ENCODE data around the gene P2RY14. TPM values are rescaled to one million over a fixed set of nuclear protein-coding genes. Genes with fewer than 3 reads are reported as not detected.

P2RY14 gene
- total and polyA plus RNA-seq, 2 of the 13 experiments (the other 11 are each of a cell fraction or from before 2014, with no cell fraction given) = not detected

DNA sequence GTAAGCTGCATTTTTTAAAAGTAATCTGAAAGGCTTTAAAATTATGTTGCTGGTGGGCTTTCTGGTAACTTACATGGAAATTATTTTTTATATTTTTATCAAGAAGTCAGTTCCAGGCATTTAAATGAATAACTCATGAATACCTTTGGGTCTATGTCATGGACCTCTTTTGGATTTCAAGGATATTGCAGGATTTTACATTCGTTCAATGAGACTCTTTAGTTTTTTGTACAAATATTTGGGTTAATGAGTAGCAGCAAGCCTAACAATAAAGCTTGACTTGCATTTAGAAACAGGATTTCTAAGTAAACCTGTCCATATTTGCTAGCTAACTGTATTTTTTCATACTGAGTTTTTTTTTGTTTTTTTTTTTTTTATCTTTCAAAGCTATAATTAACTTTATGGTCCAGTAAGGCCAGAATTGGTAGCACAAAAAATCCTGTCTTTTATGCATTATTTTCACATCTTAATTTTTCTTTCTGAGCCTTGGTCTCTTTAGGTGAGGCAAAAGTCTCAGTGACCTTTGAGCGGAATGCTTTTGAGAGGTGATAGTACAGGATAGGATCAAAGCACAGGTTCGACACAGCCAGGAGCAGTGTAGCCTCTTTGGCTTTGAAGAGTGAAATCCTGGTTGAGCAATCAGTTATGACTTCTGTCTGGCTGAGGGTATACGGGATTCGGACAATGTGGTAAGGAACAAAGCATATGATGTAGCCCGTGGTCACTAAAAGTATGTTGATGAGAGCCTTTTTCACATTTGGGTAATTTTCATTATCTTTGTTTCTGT is 80.2 kb downstream of the P2RY14 start (continued):
- TF ChIP-seq, protein P1, sequence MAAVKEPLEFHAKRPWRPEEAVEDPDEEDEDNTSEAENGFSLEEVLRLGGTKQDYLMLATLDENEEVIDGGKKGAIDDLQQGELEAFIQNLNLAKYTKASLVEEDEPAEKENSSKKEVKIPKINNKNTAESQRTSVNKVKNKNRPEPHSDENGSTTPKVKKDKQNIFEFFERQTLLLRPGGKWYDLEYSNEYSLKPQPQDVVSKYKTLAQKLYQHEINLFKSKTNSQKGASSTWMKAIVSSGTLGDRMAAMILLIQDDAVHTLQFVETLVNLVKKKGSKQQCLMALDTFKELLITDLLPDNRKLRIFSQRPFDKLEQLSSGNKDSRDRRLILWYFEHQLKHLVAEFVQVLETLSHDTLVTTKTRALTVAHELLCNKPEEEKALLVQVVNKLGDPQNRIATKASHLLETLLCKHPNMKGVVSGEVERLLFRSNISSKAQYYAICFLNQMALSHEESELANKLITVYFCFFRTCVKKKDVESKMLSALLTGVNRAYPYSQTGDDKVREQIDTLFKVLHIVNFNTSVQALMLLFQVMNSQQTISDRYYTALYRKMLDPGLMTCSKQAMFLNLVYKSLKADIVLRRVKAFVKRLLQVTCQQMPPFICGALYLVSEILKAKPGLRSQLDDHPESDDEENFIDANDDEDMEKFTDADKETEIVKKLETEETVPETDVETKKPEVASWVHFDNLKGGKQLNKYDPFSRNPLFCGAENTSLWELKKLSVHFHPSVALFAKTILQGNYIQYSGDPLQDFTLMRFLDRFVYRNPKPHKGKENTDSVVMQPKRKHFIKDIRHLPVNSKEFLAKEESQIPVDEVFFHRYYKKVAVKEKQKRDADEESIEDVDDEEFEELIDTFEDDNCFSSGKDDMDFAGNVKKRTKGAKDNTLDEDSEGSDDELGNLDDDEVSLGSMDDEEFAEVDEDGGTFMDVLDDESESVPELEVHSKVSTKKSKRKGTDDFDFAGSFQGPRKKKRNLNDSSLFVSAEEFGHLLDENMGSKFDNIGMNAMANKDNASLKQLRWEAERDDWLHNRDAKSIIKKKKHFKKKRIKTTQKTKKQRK (IDR thresholded peaks at IDR 0.05; ENCODE audit: low read length) = no peak
- no peak for TF ChIP-seq ZNF296 (CRISPR knock-in tag; conservative IDR thresholded peaks at IDR 0.05)
- TF ChIP-seq KDM1A (CRISPR knock-in tag; IDR thresholded peaks at IDR 0.05) = peak; percentile 61; the same call in 1 of the 2 replicates
- TF ChIP-seq ZNF460 (CRISPR knock-in tag; IDR thresholded peaks at IDR 0.05; ENCODE audit: borderline replicate concordance) = no peak
- TF ChIP-seq, protein P2, sequence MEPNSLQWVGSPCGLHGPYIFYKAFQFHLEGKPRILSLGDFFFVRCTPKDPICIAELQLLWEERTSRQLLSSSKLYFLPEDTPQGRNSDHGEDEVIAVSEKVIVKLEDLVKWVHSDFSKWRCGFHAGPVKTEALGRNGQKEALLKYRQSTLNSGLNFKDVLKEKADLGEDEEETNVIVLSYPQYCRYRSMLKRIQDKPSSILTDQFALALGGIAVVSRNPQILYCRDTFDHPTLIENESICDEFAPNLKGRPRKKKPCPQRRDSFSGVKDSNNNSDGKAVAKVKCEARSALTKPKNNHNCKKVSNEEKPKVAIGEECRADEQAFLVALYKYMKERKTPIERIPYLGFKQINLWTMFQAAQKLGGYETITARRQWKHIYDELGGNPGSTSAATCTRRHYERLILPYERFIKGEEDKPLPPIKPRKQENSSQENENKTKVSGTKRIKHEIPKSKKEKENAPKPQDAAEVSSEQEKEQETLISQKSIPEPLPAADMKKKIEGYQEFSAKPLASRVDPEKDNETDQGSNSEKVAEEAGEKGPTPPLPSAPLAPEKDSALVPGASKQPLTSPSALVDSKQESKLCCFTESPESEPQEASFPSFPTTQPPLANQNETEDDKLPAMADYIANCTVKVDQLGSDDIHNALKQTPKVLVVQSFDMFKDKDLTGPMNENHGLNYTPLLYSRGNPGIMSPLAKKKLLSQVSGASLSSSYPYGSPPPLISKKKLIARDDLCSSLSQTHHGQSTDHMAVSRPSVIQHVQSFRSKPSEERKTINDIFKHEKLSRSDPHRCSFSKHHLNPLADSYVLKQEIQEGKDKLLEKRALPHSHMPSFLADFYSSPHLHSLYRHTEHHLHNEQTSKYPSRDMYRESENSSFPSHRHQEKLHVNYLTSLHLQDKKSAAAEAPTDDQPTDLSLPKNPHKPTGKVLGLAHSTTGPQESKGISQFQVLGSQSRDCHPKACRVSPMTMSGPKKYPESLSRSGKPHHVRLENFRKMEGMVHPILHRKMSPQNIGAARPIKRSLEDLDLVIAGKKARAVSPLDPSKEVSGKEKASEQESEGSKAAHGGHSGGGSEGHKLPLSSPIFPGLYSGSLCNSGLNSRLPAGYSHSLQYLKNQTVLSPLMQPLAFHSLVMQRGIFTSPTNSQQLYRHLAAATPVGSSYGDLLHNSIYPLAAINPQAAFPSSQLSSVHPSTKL (CRISPR knock-in tag; IDR thresholded peaks at IDR 0.05) = peak; percentile 99
- TF ChIP-seq, protein P3, sequence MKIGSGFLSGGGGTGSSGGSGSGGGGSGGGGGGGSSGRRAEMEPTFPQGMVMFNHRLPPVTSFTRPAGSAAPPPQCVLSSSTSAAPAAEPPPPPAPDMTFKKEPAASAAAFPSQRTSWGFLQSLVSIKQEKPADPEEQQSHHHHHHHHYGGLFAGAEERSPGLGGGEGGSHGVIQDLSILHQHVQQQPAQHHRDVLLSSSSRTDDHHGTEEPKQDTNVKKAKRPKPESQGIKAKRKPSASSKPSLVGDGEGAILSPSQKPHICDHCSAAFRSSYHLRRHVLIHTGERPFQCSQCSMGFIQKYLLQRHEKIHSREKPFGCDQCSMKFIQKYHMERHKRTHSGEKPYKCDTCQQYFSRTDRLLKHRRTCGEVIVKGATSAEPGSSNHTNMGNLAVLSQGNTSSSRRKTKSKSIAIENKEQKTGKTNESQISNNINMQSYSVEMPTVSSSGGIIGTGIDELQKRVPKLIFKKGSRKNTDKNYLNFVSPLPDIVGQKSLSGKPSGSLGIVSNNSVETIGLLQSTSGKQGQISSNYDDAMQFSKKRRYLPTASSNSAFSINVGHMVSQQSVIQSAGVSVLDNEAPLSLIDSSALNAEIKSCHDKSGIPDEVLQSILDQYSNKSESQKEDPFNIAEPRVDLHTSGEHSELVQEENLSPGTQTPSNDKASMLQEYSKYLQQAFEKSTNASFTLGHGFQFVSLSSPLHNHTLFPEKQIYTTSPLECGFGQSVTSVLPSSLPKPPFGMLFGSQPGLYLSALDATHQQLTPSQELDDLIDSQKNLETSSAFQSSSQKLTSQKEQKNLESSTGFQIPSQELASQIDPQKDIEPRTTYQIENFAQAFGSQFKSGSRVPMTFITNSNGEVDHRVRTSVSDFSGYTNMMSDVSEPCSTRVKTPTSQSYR (CRISPR knock-in tag; IDR thresholded peaks at IDR 0.05; ENCODE audit: borderline replicate concordance) = peak; percentile 45; the same call in 1 of the 2 replicates
- no peak for TF ChIP-seq ZNF883 (CRISPR knock-in tag; IDR thresholded peaks at IDR 0.05; ENCODE audit: not compliant biosample characterization)
- TF ChIP-seq GATAD2A (CRISPR knock-in tag; IDR thresholded peaks at IDR 0.05) = peak; percentile 94
- no peak for TF ChIP-seq ATF7-NPFF (CRISPR knock-in tag; IDR thresholded peaks at IDR 0.05; ENCODE audit: low read depth)
- TF ChIP-seq PRPF4 (IDR thresholded peaks at IDR 0.05; ENCODE audit: low read depth, low read length, poor library complexity, severe bottlenecking) = no peak
- no peak for TF ChIP-seq GTF2F1 (IDR thresholded peaks at IDR 0.05; ENCODE audit: low read length)
- TF ChIP-seq ZNF720 (CRISPR knock-in tag; IDR thresholded peaks at IDR 0.05) = no peak
- TF ChIP-seq, protein P4, sequence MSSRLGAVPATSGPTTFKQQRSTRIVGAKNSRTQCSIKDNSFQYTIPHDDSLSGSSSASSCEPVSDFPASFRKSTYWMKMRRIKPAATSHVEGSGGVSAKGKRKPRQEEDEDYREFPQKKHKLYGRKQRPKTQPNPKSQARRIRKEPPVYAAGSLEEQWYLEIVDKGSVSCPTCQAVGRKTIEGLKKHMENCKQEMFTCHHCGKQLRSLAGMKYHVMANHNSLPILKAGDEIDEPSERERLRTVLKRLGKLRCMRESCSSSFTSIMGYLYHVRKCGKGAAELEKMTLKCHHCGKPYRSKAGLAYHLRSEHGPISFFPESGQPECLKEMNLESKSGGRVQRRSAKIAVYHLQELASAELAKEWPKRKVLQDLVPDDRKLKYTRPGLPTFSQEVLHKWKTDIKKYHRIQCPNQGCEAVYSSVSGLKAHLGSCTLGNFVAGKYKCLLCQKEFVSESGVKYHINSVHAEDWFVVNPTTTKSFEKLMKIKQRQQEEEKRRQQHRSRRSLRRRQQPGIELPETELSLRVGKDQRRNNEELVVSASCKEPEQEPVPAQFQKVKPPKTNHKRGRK (CRISPR knock-in tag; IDR thresholded peaks at IDR 0.05) = no peak
- TF ChIP-seq ISL2 (CRISPR knock-in tag; IDR thresholded peaks at IDR 0.05) = peak; percentile 98
- TF ChIP-seq CCAR2 (optimal IDR thresholded peaks at IDR 0.05; ENCODE audit: low read depth, low read length) = no peak

All from HepG2 (cell line).